ENCODE data around the gene SGK2. TPM values are rescaled to one million over a fixed set of nuclear protein-coding genes. Genes with fewer than 3 reads are reported as not detected.

The SGK2 gene
- 0.29 TPM in 1 of 2 replicates, not detected in the other for total RNA-seq (2014; rRNA removed; shearing (Covaris generic))
- 0.13 TPM in 1 of 2 replicates, not detected in the other for polyA plus RNA-seq (2015; cell fraction: cytosol; rRNA removed)
- polyA plus RNA-seq (2015; cell fraction: nucleus; rRNA removed), result 2.4 TPM in 1 of 2 replicates, not detected in the other

- DNase-seq (ENCODE audit: low read depth, low spot score), result no peak
- in situ Hi-C loops (cut with HindIII; ENCODE audit: low pct_unique_long_range_greater_than_20kb, low sequenced_read_pairs), result no loop called here
Measured at GRCh38 chr20:43558412-43559146, at the start of gene SGK2. TSS of gene SGK2 (plus strand) at chr20:43559027. CDS start at chr20:43566496, 7,469 bp downstream.

GRCh38 chr20:43511879-43512278 is 46.9 kb upstream of the SGK2 start:
- in situ Hi-C loops (cut with HindIII; ENCODE audit: low pct_unique_long_range_greater_than_20kb, low sequenced_read_pairs), result no loop called here
- no peak for DNase-seq (ENCODE audit: low read depth, low spot score)

GRCh38 chr20:43513372-43513930 is 45.4 kb upstream of the SGK2 start:
- in situ Hi-C loops (cut with HindIII; ENCODE audit: low pct_unique_long_range_greater_than_20kb, low sequenced_read_pairs), result no loop called here
- no peak for DNase-seq (ENCODE audit: low read depth, low spot score)

GRCh38 chr20:43513931-43514647 is 44.7 kb upstream of the SGK2 start:
- in situ Hi-C loops (cut with HindIII; ENCODE audit: low pct_unique_long_range_greater_than_20kb, low sequenced_read_pairs), result no loop called here
- peak; percentile 89 for DNase-seq (ENCODE audit: low read depth, low spot score)

GRCh38 chr20:43514648-43514999 is 44.2 kb upstream of the SGK2 start:
- DNase-seq (ENCODE audit: low read depth, low spot score), result no peak
- in situ Hi-C loops (cut with HindIII; ENCODE audit: low pct_unique_long_range_greater_than_20kb, low sequenced_read_pairs), result no loop called here

- in situ Hi-C loops (cut with HindIII; ENCODE audit: low pct_unique_long_range_greater_than_20kb, low sequenced_read_pairs), result no loop called here
- peak; percentile 45 for DNase-seq (ENCODE audit: low read depth, low spot score)
Measured at GRCh38 chr20:43515628-43516027, 43.2 kb upstream of the SGK2 start.

- in situ Hi-C loops (cut with HindIII; ENCODE audit: low pct_unique_long_range_greater_than_20kb, low sequenced_read_pairs), result no loop called here
- DNase-seq (ENCODE audit: low read depth, low spot score), result no peak
Measured at GRCh38 chr20:43516251-43516824, 42.5 kb upstream of the SGK2 start.

- in situ Hi-C loops (cut with HindIII; ENCODE audit: low pct_unique_long_range_greater_than_20kb, low sequenced_read_pairs), result no loop called here
- no peak for DNase-seq (ENCODE audit: low read depth, low spot score)
Measured at GRCh38 chr20:43520074-43520630, 38.7 kb upstream of the SGK2 start.

GRCh38 chr20:43525021-43525420 is 33.8 kb upstream of the SGK2 start:
- DNase-seq (ENCODE audit: low read depth, low spot score), result no peak
- in situ Hi-C loops (cut with HindIII; ENCODE audit: low pct_unique_long_range_greater_than_20kb, low sequenced_read_pairs), result no loop called here

GRCh38 chr20:43528258-43528875 is 30.5 kb upstream of the SGK2 start:
- in situ Hi-C loops (cut with HindIII; ENCODE audit: low pct_unique_long_range_greater_than_20kb, low sequenced_read_pairs), result no loop called here
- no peak for DNase-seq (ENCODE audit: low read depth, low spot score)

GRCh38 chr20:43529051-43529450 is 29.8 kb upstream of the SGK2 start:
- no peak for DNase-seq (ENCODE audit: low read depth, low spot score)
- in situ Hi-C loops (cut with HindIII; ENCODE audit: low pct_unique_long_range_greater_than_20kb, low sequenced_read_pairs), result no loop called here

- no peak for DNase-seq (ENCODE audit: low read depth, low spot score)
- in situ Hi-C loops (cut with HindIII; ENCODE audit: low pct_unique_long_range_greater_than_20kb, low sequenced_read_pairs), result no loop called here
Measured at GRCh38 chr20:43529457-43530153, 29.2 kb upstream of the SGK2 start.

GRCh38 chr20:43530321-43531090 is 28.3 kb upstream of the SGK2 start:
- in situ Hi-C loops (cut with HindIII; ENCODE audit: low pct_unique_long_range_greater_than_20kb, low sequenced_read_pairs), result no loop called here
- no peak for DNase-seq (ENCODE audit: low read depth, low spot score)

GRCh38 chr20:43531091-43531443 is 27.8 kb upstream of the SGK2 start:
- DNase-seq (ENCODE audit: low read depth, low spot score), result no peak
- in situ Hi-C loops (cut with HindIII; ENCODE audit: low pct_unique_long_range_greater_than_20kb, low sequenced_read_pairs), result no loop called here

- DNase-seq (ENCODE audit: low read depth, low spot score), result no peak
- in situ Hi-C loops (cut with HindIII; ENCODE audit: low pct_unique_long_range_greater_than_20kb, low sequenced_read_pairs), result no loop called here
Measured at GRCh38 chr20:43532416-43533055, 26.3 kb upstream of the SGK2 start.

- in situ Hi-C loops (cut with HindIII; ENCODE audit: low pct_unique_long_range_greater_than_20kb, low sequenced_read_pairs), result no loop called here
- no peak for DNase-seq (ENCODE audit: low read depth, low spot score)
Measured at GRCh38 chr20:43533060-43533459, 25.8 kb upstream of the SGK2 start.
